HEK293 (cell line): ENCODE measurements around the gene BRI3.

ENCODE experiments used
- CTCF ChIA-PET: fragments of 350-600 bp; formaldehyde crosslinking; extraction: SDS; loops from one replicate; lab custom pipeline; 2021; ENCODE audit warnings: antibody characterized with exemption; lab: Yijun Ruan, JAX
- POLR2A ChIA-PET: fragments of 300-600 bp; formaldehyde crosslinking; extraction: SDS; loops from one replicate; lab custom pipeline; 2020; ENCODE audit warnings: antibody characterized with exemption, inconsistent platforms; lab: Yijun Ruan, JAX
- H3K27ac ChIP-seq: fragments of 200-500 bp; sonication (Bioruptor generic); 2 replicates; pipeline ENCODE4 v1.5.1; 2014; ENCODE audit warnings: low read depth, low read length, control low read depth, inconsistent platforms; ENCODE audit errors: extremely low read depth
- H3K36me3 ChIP-seq, 2 experiments: fragments of 200-500 bp in 1 of 2; sonication (Bioruptor generic) in 1 of 2; 1 replicate in 1 of 2; 2 replicates in 1 of 2; pipeline ENCODE4 v1.5.1; 2014 to 2017; ENCODE audit warnings: inconsistent platforms in 2 of 2, low read length in 2 of 2; ENCODE audit not compliant: control insufficient read depth in 2 of 2, insufficient read depth in 1 of 2
- H3K4me1 ChIP-seq: fragments of 200-500 bp; sonication (Bioruptor generic); 2 replicates; pipeline ENCODE4 v1.5.1; 2014; ENCODE audit warnings: mild to moderate bottlenecking, low read length, inconsistent platforms; ENCODE audit not compliant: control insufficient read depth, insufficient read depth
- H3K4me3 ChIP-seq: 2 replicates; pipeline ENCODE4 v1.5.1; 2011; ENCODE audit warnings: low read depth, mild to moderate bottlenecking, control low read depth, low read length, moderate library complexity
- H3K9me3 ChIP-seq: fragments of 200-500 bp; sonication (Bioruptor generic); 2 replicates; pipeline ENCODE4 v1.5.1; 2014; ENCODE audit warnings: low read depth, low read length, inconsistent platforms; ENCODE audit not compliant: control insufficient read depth, insufficient read depth
- GLI2 ChIP-seq: fragments of 450-650 bp; formaldehyde crosslinking; IDR thresholded peaks from 2 replicates; pipeline ENCODE4; 2017; ENCODE audit warnings: missing biosample characterization, missing genetic modification characterization, low read depth, borderline replicate concordance
- GLIS1 ChIP-seq: fragments of 450-650 bp; formaldehyde crosslinking; IDR thresholded peaks from 2 replicates; pipeline ENCODE4 v1.5.1; 2016; ENCODE audit warnings: missing biosample characterization, missing genetic modification characterization
- GLIS2 ChIP-seq: fragments of 450-650 bp; formaldehyde crosslinking; IDR thresholded peaks from 2 replicates; pipeline ENCODE4 v1.5.1; 2016; ENCODE audit warnings: missing biosample characterization, missing genetic modification characterization
- INSM2 ChIP-seq: fragments of 450-650 bp; formaldehyde crosslinking; IDR thresholded peaks from 2 replicates; pipeline ENCODE4 v1.5.1; 2016; ENCODE audit warnings: missing biosample characterization, missing genetic modification characterization
- PRDM1 ChIP-seq: fragments of 450-650 bp; formaldehyde crosslinking; IDR thresholded peaks from 2 replicates; pipeline ENCODE4; 2016; ENCODE audit warnings: missing biosample characterization, missing genetic modification characterization
- ZBTB11 ChIP-seq: fragments of 450-650 bp; formaldehyde crosslinking; conservative IDR thresholded peaks from 2 replicates; pipeline ENCODE4 v1.5.1; 2016; ENCODE audit warnings: low read depth, missing biosample characterization, missing genetic modification characterization
- ZBTB17 ChIP-seq: fragments of 450-650 bp; formaldehyde crosslinking; IDR thresholded peaks from 2 replicates; pipeline ENCODE4 v1.5.1; 2016; ENCODE audit warnings: missing biosample characterization, missing genetic modification characterization
- ZBTB26 ChIP-seq: fragments of 450-650 bp; formaldehyde crosslinking; optimal IDR thresholded peaks from 2 replicates; pipeline ENCODE3; 2016; ENCODE audit warnings: missing biosample characterization, mild to moderate bottlenecking, missing genetic modification characterization
- ZBTB8A ChIP-seq: fragments of 450-650 bp; formaldehyde crosslinking; IDR thresholded peaks from 2 replicates; pipeline ENCODE4 v1.5.1; 2016; ENCODE audit warnings: missing biosample characterization, missing genetic modification characterization
- ZFP41 ChIP-seq: fragments of 450-650 bp; formaldehyde crosslinking; IDR thresholded peaks from 2 replicates; pipeline ENCODE4 v1.5.1; 2016; ENCODE audit warnings: missing biosample characterization, missing genetic modification characterization, borderline replicate concordance
- ZNF140 ChIP-seq: fragments of 450-650 bp; formaldehyde crosslinking; IDR thresholded peaks from 2 replicates; pipeline ENCODE4 v1.5.1; 2016; ENCODE audit warnings: missing biosample characterization, missing genetic modification characterization
- ZNF169 ChIP-seq: fragments of 450-650 bp; formaldehyde crosslinking; IDR thresholded peaks from 2 replicates; pipeline ENCODE4 v1.5.1; 2016; ENCODE audit warnings: missing biosample characterization, missing genetic modification characterization
- ZNF184 ChIP-seq: fragments of 450-650 bp; IDR thresholded peaks from 2 replicates; pipeline ENCODE4 v1.5.1; 2018; ENCODE audit warnings: missing biosample characterization, mild to moderate bottlenecking, missing genetic modification characterization
- ZNF26 ChIP-seq: fragments of 450-650 bp; formaldehyde crosslinking; IDR thresholded peaks from 2 replicates; pipeline ENCODE4 v1.5.1; 2016; ENCODE audit warnings: missing biosample characterization, missing genetic modification characterization
- ZNF529 ChIP-seq: fragments of 450-650 bp; formaldehyde crosslinking; IDR thresholded peaks from 2 replicates; pipeline ENCODE4 v1.5.1; 2017; ENCODE audit warnings: missing genetic modification characterization, missing biosample characterization; ENCODE audit not compliant: insufficient replicate concordance
- ZNF585B ChIP-seq: fragments of 450-650 bp; formaldehyde crosslinking; IDR thresholded peaks from 2 replicates; pipeline ENCODE4 v1.5.1; 2016; ENCODE audit warnings: missing biosample characterization, missing genetic modification characterization
- ZNF621 ChIP-seq: fragments of 450-650 bp; formaldehyde crosslinking; IDR thresholded peaks from 2 replicates; pipeline ENCODE4 v1.5.1; 2017; ENCODE audit warnings: missing biosample characterization, missing genetic modification characterization

BRI3 gene

GRCh38 chr7:98285157-98286092 lies 3.9 kb downstream of the BRI3 start:
- Histone ChIP-seq H3K9me3 (no peaks in the 10 kb centered on the region), H3K4me1 (peaks cover 12% of the 10 kb centered on the region), H3K27ac (no peak overlapping the region), H3K4me3 (no peak overlapping the region), H3K36me3 (peaks cover 0 to 42% of the 10 kb centered on the region in 2 experiments; a peak in 2 of 3 replicates)
- POLR2A ChIA-PET = interaction anchor here (0.6 to 1.4 kb wide), 2 partner anchors 43 to 116 kb away, joined by 3 to 6 read pairs; partner anchors contain the start of gene BAIAP2L1
- CTCF ChIA-PET = interaction anchor here (0.8 kb wide), 1 partner anchor 9 kb away, joined by 3 read pairs; no protein-coding TSS in a partner anchor
- TF ChIP-seq INSM2 (tag by site-specific recombination) (no peak), GLIS1 (tag by site-specific recombination) (peak; percentile 46), ZFP41 (tag by site-specific recombination) (no peak), ZNF529 (tag by site-specific recombination) (no peak), ZNF585B (no peak), GLIS2 (tag by site-specific recombination) (peak; percentile 33; the same call in 1 of the 2 replicates), ZNF184 (tag by site-specific recombination) (no peak), ZBTB17 (tag by site-specific recombination) (no peak), ZBTB8A (tag by site-specific recombination) (no peak), GLI2 (tag by site-specific recombination) (no peak), PRDM1 (peak; percentile 35; the same call in 1 of the 2 replicates), ZNF621 (tag by site-specific recombination) (no peak), ZNF140 (tag by site-specific recombination) (no peak), ZNF26 (tag by site-specific recombination) (no peak), ZNF169 (no peak), ZBTB11 (tag by site-specific recombination) (no peak), ZBTB26 (tag by site-specific recombination) (no peak)
